ENCODE results near the gene ZNF672.
"Not testable (repeated sequence)": the region's sequence is repeated elsewhere in the genome, so short reads cannot be mapped to it uniquely, and the experiment has no call there.

Gene ZNF672

GRCh38 chr1:248856176-248856575 is 18.2 kb downstream of the ZNF672 start:
- DNase-seq (ENCODE audit: low spot score): no peak

- no peak for DNase-seq (ENCODE audit: low spot score)
These were observed 19.2 kb downstream of the ZNF672 start for GRCh38 chr1:248857201-248857600.

GRCh38 chr1:248857749-248858095 is 19.7 kb downstream of the ZNF672 start:
- no peak for DNase-seq (ENCODE audit: low spot score)

- no peak for DNase-seq (ENCODE audit: low spot score)
These were observed 20.3 kb downstream of the ZNF672 start for GRCh38 chr1:248858096-248858890.

- DNase-seq (ENCODE audit: low spot score): peak; percentile 98
These were observed 21.2 kb downstream of the ZNF672 start, which contains the start of gene ZNF692 for GRCh38 chr1:248858891-248859889. Gene ZNF692 (minus strand): TSS chr1:248859085. CDS start chr1:248858309, 776 bp downstream.

- no peak for DNase-seq (ENCODE audit: low spot score)
These were observed 22.0 kb downstream of the ZNF672 start for GRCh38 chr1:248860007-248860406.

- DNase-seq (ENCODE audit: low spot score): no peak
These were observed 23.6 kb downstream of the ZNF672 start for GRCh38 chr1:248861616-248862015.

GRCh38 chr1:248862695-248862997 is 24.6 kb downstream of the ZNF672 start:
- DNase-seq (ENCODE audit: low spot score): no peak

GRCh38 chr1:248862998-248863881 is 25.2 kb downstream of the ZNF672 start:
- DNase-seq (ENCODE audit: low spot score): peak; percentile 80

- no peak for DNase-seq (ENCODE audit: low spot score)
These were observed 33.9 kb downstream of the ZNF672 start for GRCh38 chr1:248871837-248872401.

GRCh38 chr1:248872752-248873408 is 34.9 kb downstream of the ZNF672 start:
- DNase-seq (ENCODE audit: low spot score): no peak

- DNase-seq (ENCODE audit: low spot score): peak; percentile 87
These were observed 35.5 kb downstream of the ZNF672 start for GRCh38 chr1:248873409-248873992.

GRCh38 chr1:248873993-248874533 is 36.0 kb downstream of the ZNF672 start:
- DNase-seq (ENCODE audit: low spot score): peak; percentile 83

- no peak for DNase-seq (ENCODE audit: low spot score)
These were observed 43.2 kb downstream of the ZNF672 start for GRCh38 chr1:248881261-248881660.

GRCh38 chr1:248882427-248882826 is 44.4 kb downstream of the ZNF672 start:
- DNase-seq (ENCODE audit: low spot score): not testable (repeated sequence)

GRCh38 chr1:248884632-248885295 is 46.7 kb downstream of the ZNF672 start:
- no peak for DNase-seq (ENCODE audit: low spot score)

- no peak for DNase-seq (ENCODE audit: low spot score)
These were observed 47.6 kb downstream of the ZNF672 start for GRCh38 chr1:248885646-248886045.

GRCh38 chr1:248886237-248886895 is 48.3 kb downstream of the ZNF672 start:
- no peak for DNase-seq (ENCODE audit: low spot score)

GRCh38 chr1:248889914-248890243 is 51.9 kb downstream of the ZNF672 start:
- not testable (repeated sequence) for DNase-seq (ENCODE audit: low spot score)

Measured in CD4-positive, alpha-beta T cell treated with Interleukin-6 at 100 ng/mL for 8 hours (primary cell).